Lower lobe of right lung (tissue), 2 donors: ENCODE measurements around the gene SEMA3B. TPM values are rescaled to one million over a fixed set of nuclear protein-coding genes. Genes with fewer than 3 reads are reported as not detected.

ENCODE experiments used
- ATAC-seq, 2 donors: fragments of 200-7000 bp; cut with Tn5 transposase; one replicate each; pipeline ENCODE4 v1.9.1; 2020 to 2022; ENCODE audit warnings: mild to moderate bottlenecking in 2 of 2, moderate library complexity in 2 of 2
- DNase-seq: peaks from one replicate; pipeline ENCODE4 v3.0.0-alpha.2; 2020
- H3K27ac ChIP-seq: fragments of 200-600 bp; one replicate; pipeline ENCODE4 v1.8.0; 2022
- H3K27me3 ChIP-seq: fragments of 200-600 bp; one replicate; pipeline ENCODE4 v1.8.0; 2022; ENCODE audit warnings: low read depth
- H3K36me3 ChIP-seq: fragments of 200-600 bp; one replicate; pipeline ENCODE4 v1.8.0; 2022; ENCODE audit warnings: mild to moderate bottlenecking
- H3K4me1 ChIP-seq: fragments of 200-600 bp; one replicate; pipeline ENCODE4 v1.8.0; 2022
- H3K4me3 ChIP-seq: fragments of 200-600 bp; one replicate; pipeline ENCODE4 v1.8.0; 2022; ENCODE audit warnings: mild to moderate bottlenecking
- H3K9me3 ChIP-seq: fragments of 200-600 bp; one replicate; pipeline ENCODE4 v1.8.0; 2022
- intact Hi-C: fragments of 100-400 bp; cut with DNase I; formaldehyde crosslinking; loops from one replicate; pipeline ENCODE4 v1.11.0; 2022
- total RNA-seq: library from RNA; stranded (reverse); fragmentation: NEBNext Ultra II Directional; extraction: Animal tissue kit (Norgen Biotek cat#: 25700); gene quantifications from one replicate; pipeline ENCODE4 v1.2.1, GENCODE V29; 2021
- TF ChIP-seq, protein P1 (sequence below): fragments of 200-600 bp; IDR thresholded peaks from one replicate; pipeline ENCODE4 v1.8.0; 2022; ENCODE audit warnings: antibody characterized with exemption, mild to moderate bottlenecking
- donor health status: DM: no; HTN: yes; CAD: no; lungs with severe emphysema.

The SEMA3B gene
- total RNA-seq, 1 donor from 2014 or later, result 77.6 TPM

GRCh38 chr3:50322386-50323091 lies 53.6 kb downstream of the SEMA3B start, which contains the start of gene HYAL2:
TSS of gene HYAL2 (minus strand) at chr3:50322745. CDS start at chr3:50320489, 2,256 bp downstream.
- TF ChIP-seq, protein P1, sequence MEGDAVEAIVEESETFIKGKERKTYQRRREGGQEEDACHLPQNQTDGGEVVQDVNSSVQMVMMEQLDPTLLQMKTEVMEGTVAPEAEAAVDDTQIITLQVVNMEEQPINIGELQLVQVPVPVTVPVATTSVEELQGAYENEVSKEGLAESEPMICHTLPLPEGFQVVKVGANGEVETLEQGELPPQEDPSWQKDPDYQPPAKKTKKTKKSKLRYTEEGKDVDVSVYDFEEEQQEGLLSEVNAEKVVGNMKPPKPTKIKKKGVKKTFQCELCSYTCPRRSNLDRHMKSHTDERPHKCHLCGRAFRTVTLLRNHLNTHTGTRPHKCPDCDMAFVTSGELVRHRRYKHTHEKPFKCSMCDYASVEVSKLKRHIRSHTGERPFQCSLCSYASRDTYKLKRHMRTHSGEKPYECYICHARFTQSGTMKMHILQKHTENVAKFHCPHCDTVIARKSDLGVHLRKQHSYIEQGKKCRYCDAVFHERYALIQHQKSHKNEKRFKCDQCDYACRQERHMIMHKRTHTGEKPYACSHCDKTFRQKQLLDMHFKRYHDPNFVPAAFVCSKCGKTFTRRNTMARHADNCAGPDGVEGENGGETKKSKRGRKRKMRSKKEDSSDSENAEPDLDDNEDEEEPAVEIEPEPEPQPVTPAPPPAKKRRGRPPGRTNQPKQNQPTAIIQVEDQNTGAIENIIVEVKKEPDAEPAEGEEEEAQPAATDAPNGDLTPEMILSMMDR, result no peak
- peaks cover 85% of the 10 kb centered on the region for H3K4me1 ChIP-seq
- no peaks in the 10 kb centered on the region for H3K27me3 ChIP-seq
- H3K4me3 ChIP-seq, result peak within 1 kb of the TSS; percentile 91
- intact Hi-C loops, result no loop called here
- peaks cover 43% of the 10 kb centered on the region for H3K36me3 ChIP-seq
- peak; percentile 77 for DNase-seq
- H3K9me3 ChIP-seq, result no peaks in the 10 kb centered on the region
- peak within 1 kb of the TSS; percentile 98 for H3K27ac ChIP-seq
- peak in 1 of 2 donors; percentile 15 for ATAC-seq

DNA sequence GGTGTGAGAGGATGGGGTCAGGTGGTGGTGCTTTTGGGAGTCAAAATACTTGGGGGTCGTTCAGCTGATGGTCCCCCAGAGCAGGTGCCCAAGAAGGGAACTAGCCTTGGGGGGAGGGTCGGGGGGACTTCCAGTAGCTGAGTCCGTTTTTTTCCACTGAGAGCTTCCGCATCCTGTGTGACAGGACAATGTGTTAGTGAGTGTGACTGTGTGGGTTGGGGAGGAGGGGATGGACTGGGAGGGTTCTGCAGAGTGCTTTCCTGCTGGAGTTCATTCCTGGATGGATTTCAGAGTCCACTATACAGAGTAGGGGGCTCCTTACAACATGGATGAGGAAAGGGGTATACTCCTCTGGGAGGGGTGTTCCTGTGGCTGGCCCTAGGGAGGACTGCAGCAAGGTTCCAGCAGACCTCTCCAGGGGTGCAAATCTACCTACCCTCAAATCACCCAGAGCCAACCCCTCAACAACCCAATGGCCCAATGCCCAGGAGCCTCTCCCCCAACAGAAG lies 54.2 kb downstream of the SEMA3B start:
- Histone ChIP-seq H3K36me3 (peaks cover 37% of the 10 kb centered on the region), H3K27ac (peak overlapping the region; percentile 98), H3K9me3 (no peaks in the 10 kb centered on the region), H3K4me1 (peaks cover 81% of the 10 kb centered on the region), H3K27me3 (no peaks in the 10 kb centered on the region), H3K4me3 (peak overlapping the region; percentile 91)
- DNase-seq (no peak), ATAC-seq (peak in 1 of 2 donors; percentile 0)
- TF ChIP-seq, protein P1, result no peak
- intact Hi-C loops, result no loop called here

DNA sequence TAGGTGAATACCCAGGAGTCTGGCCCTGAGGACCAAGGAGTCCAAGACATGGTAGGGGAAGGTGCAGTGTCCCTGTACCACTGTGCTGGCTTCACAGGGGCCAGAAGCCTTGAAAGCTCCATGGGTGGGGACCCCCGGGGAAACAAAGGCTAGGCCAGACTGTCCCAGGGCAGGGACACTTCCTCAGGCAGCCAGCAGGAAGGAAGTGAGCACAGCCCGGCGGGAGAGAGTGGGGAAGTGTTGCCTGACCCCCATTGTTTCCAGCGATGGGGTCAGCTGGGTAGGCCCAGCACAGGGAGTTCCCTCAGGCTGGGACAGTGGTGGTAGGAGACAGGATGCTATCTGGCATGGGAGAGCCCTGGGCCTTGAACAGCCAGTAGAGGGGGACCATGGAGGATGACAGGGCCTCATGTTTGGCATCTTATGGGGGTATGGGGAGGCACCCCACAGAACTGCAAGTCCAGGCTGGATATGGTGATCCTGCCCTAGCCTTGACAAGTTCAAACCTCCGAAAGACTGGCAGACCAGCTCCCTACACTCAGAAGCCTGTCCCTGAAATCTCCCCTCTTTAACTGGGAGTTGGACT lies 54.8 kb downstream of the SEMA3B start:
- H3K9me3 ChIP-seq, result no peaks in the 10 kb centered on the region
- intact Hi-C loops, result no loop called here
- peak in 1 of 2 donors; percentile 4 for ATAC-seq

GRCh38 chr3:50324351-50325112 lies 55.6 kb downstream of the SEMA3B start:
- Histone ChIP-seq H3K27ac (peak overlapping the region; percentile 98), H3K4me1 (peaks cover 75% of the 10 kb centered on the region), H3K36me3 (peaks cover 28% of the 10 kb centered on the region), H3K4me3 (peak overlapping the region; percentile 9), H3K9me3 (no peaks in the 10 kb centered on the region), H3K27me3 (no peaks in the 10 kb centered on the region)
- intact Hi-C loops, result no loop called here
- DNase-seq, result peak; percentile 81
- TF ChIP-seq, protein P1, result peak; percentile 87
- ATAC-seq, result peak; percentile 7 to 9

More for the DNA sequence above, 54.8 kb downstream of the SEMA3B start:
- TF ChIP-seq, protein P1, result peak; percentile 11
- peaks cover 31% of the 10 kb centered on the region for H3K36me3 ChIP-seq
- H3K27me3 ChIP-seq, result no peaks in the 10 kb centered on the region
- peak overlapping the region; percentile 91 for H3K4me3 ChIP-seq
- peak; percentile 72 for DNase-seq
- peak overlapping the region; percentile 98 for H3K27ac ChIP-seq
- H3K4me1 ChIP-seq, result peaks cover 81% of the 10 kb centered on the region

- ATAC-seq, result no peak
- Histone ChIP-seq H3K27ac (peak overlapping the region; percentile 98), H3K27me3 (no peaks in the 10 kb centered on the region), H3K36me3 (peaks cover 28% of the 10 kb centered on the region), H3K4me1 (peaks cover 69% of the 10 kb centered on the region), H3K4me3 (no peak overlapping the region), H3K9me3 (no peaks in the 10 kb centered on the region)
- intact Hi-C loops, result no loop called here
- TF ChIP-seq, protein P1, result no peak
- DNase-seq, result no peak
These were observed 56.1 kb downstream of the SEMA3B start for GRCh38 chr3:50325113-50325480.
